ENCODE data around the gene TMEM184A.

The TMEM184A gene

GRCh38 chr7:1529383-1530116 is 26.5 kb downstream of the TMEM184A start:
- H3K4me3 ChIP-seq, result no peak overlapping the region
- DNase-seq (ENCODE audit: low spot score), result no peak
- TF ChIP-seq, protein P1, sequence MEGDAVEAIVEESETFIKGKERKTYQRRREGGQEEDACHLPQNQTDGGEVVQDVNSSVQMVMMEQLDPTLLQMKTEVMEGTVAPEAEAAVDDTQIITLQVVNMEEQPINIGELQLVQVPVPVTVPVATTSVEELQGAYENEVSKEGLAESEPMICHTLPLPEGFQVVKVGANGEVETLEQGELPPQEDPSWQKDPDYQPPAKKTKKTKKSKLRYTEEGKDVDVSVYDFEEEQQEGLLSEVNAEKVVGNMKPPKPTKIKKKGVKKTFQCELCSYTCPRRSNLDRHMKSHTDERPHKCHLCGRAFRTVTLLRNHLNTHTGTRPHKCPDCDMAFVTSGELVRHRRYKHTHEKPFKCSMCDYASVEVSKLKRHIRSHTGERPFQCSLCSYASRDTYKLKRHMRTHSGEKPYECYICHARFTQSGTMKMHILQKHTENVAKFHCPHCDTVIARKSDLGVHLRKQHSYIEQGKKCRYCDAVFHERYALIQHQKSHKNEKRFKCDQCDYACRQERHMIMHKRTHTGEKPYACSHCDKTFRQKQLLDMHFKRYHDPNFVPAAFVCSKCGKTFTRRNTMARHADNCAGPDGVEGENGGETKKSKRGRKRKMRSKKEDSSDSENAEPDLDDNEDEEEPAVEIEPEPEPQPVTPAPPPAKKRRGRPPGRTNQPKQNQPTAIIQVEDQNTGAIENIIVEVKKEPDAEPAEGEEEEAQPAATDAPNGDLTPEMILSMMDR (IDR thresholded peaks at IDR 0.05), result no peak
- H3K27ac ChIP-seq, result peak overlapping the region in 1 of 2 donors; percentile 100

DNA sequence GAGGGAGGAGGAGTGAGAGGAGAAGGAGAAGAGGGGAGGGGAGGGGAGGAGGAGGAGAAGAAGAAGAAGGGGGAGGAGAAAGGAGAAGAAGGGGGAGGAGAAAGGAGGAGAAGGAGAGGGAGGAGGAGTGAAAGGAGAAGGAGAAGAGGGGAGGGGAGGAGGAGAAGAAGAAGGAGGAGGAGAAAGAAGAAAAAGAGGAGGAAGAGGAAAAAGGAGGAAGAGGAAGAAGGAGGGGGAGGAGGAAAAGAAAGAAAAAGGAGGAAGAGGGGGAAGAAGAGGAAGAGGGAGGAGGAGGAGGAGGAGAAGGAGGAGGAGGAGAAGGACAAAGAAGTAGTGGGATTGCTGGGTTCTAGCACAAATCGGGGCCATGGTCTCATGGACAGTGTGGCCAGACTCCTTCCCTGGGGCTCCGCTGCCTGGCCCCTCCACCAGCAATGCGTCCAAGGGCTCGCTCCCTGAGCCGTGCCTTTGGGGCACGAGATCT is 29.7 kb downstream of the TMEM184A start:
- Histone ChIP-seq H3K27ac (no peak overlapping the region), H3K4me3 (no peak overlapping the region)
- no peak for DNase-seq (ENCODE audit: low spot score)
- TF ChIP-seq, protein P1 (IDR thresholded peaks at IDR 0.05), result no peak

DNA sequence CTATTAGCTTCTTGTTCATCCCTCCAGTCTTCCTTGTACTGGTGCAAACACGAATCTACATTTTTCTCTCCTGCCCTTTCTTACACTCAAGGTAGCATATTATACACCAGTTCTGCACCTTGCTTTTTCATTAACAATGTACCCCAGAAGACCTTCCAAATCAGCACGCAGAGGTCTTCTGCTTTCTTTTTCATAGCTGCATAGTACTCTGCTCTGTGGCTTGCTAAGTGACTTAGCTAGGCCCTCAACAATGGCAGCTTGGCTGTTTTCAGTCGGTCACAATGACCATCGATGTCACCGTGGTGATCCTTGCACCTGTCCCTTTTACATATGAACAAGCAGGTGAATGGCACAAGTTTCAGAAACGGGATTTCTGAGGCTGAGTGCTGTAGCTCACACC is 30.6 kb downstream of the TMEM184A start:
- no peak overlapping the region for H3K27ac ChIP-seq
- TF ChIP-seq, protein P1 (IDR thresholded peaks at IDR 0.05), result no peak
- no peak for DNase-seq (ENCODE audit: low spot score)
- no peak overlapping the region for H3K4me3 ChIP-seq

- no peak for DNase-seq (ENCODE audit: low spot score)
- no peak overlapping the region for H3K4me3 ChIP-seq
Measured at GRCh38 chr7:1523844-1524243, 32.2 kb downstream of the TMEM184A start.

DNA sequence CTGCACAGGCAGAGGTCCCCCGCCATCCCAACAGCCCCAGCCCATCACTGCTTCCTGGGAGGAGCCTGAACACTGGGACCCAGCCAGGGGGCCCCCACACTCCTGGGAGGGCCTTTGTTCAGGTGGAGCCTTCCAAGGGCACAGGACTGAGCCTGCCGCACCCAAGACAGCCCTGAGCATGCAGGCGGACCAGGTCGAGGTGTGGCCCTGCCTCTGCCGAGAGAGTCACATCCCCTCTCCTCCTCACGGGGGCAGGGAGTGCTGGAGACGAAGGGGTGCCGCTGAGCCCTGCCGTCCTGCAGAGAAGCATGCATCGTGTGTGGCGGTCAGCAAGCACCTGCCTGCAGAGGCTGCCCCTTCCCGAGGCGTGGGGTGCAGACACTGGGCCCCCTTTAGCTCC is 32.8 kb downstream of the TMEM184A start:
- no peak for DNase-seq (ENCODE audit: low spot score)
- Histone ChIP-seq H3K27ac (no peak overlapping the region), H3K4me3 (no peak overlapping the region)
- TF ChIP-seq, protein P1 (IDR thresholded peaks at IDR 0.05), result no peak

More at GRCh38 chr7:1523844-1524243, 32.2 kb downstream of the TMEM184A start:
- TF ChIP-seq, protein P1 (IDR thresholded peaks at IDR 0.05), result no peak
- no peak overlapping the region for H3K27ac ChIP-seq

GRCh38 chr7:1521456-1521855 is 34.5 kb downstream of the TMEM184A start:
- TF ChIP-seq, protein P1 (IDR thresholded peaks at IDR 0.05), result no peak
- no peak for DNase-seq (ENCODE audit: low spot score)
- no peak overlapping the region for H3K27ac ChIP-seq
- H3K4me3 ChIP-seq, result no peak overlapping the region
